ENCODE data around the gene AIG1.

GRCh38 chr6:143087856-143088255, 27.2 kb downstream of the AIG1 start:
- TF ChIP-seq, protein P1, sequence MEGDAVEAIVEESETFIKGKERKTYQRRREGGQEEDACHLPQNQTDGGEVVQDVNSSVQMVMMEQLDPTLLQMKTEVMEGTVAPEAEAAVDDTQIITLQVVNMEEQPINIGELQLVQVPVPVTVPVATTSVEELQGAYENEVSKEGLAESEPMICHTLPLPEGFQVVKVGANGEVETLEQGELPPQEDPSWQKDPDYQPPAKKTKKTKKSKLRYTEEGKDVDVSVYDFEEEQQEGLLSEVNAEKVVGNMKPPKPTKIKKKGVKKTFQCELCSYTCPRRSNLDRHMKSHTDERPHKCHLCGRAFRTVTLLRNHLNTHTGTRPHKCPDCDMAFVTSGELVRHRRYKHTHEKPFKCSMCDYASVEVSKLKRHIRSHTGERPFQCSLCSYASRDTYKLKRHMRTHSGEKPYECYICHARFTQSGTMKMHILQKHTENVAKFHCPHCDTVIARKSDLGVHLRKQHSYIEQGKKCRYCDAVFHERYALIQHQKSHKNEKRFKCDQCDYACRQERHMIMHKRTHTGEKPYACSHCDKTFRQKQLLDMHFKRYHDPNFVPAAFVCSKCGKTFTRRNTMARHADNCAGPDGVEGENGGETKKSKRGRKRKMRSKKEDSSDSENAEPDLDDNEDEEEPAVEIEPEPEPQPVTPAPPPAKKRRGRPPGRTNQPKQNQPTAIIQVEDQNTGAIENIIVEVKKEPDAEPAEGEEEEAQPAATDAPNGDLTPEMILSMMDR (IDR thresholded peaks at IDR 0.05; ENCODE audit: low read length), result no peak
- TF ChIP-seq EZH2 (IDR thresholded peaks at IDR 0.05; ENCODE audit: borderline replicate concordance, low read length), result no peak

All from OCI-LY1 (cell line).